GM21528 (cell line): Measurements from ENCODE around the gene PLA2G5.

Experiments
- ATAC-seq: cut with Tn5 transposase; IDR thresholded peaks from one replicate; pipeline ENCODE4 v1.9.1; 2021; ENCODE audit warnings: mild to moderate bottlenecking, moderate library complexity; ENCODE audit not compliant: unreplicated experiment, low FRiP score

The PLA2G5 gene

GRCh38 chr1:20141001-20141400, 71.0 kb downstream of the PLA2G5 start:
- no peak for ATAC-seq

GRCh38 chr1:20141466-20141865, 71.5 kb downstream of the PLA2G5 start:
- ATAC-seq: no peak
